Activated CD8-positive, alpha-beta memory T cell treated with anti-CD3 and anti-CD28 coated beads for 24 hours (primary cell): ENCODE results near the gene RPS6KC1.
"Not testable (repeated sequence)": the region's sequence is repeated elsewhere in the genome, so short reads cannot be mapped to it uniquely, and the experiment has no call there.

Experiments
- DNase-seq: peaks from one replicate; pipeline ENCODE4 v3.0.0-alpha.2; 2020

RPS6KC1 gene

GRCh38 chr1:213160442-213160841, 109.4 kb downstream of the RPS6KC1 start:
- DNase-seq = not testable (repeated sequence)

GRCh38 chr1:213162338-213162737, 111.3 kb downstream of the RPS6KC1 start:
- no peak for DNase-seq

GRCh38 chr1:213162862-213163261, 111.8 kb downstream of the RPS6KC1 start:
- no peak for DNase-seq

GRCh38 chr1:213163278-213163711, 112.3 kb downstream of the RPS6KC1 start:
- no peak for DNase-seq

GRCh38 chr1:213164561-213164960, 113.5 kb downstream of the RPS6KC1 start:
- DNase-seq = no peak

GRCh38 chr1:213166852-213167251, 115.8 kb downstream of the RPS6KC1 start:
- DNase-seq = no peak

GRCh38 chr1:213171711-213172110, 120.7 kb downstream of the RPS6KC1 start:
- DNase-seq = no peak

GRCh38 chr1:213176341-213176740, 125.3 kb downstream of the RPS6KC1 start:
- DNase-seq = no peak

- no peak for DNase-seq
Observed at GRCh38 chr1:213179784-213180183, 128.7 kb downstream of the RPS6KC1 start.

- DNase-seq = no peak
Observed at GRCh38 chr1:213180833-213181232, 129.8 kb downstream of the RPS6KC1 start.

- no peak for DNase-seq
Observed at GRCh38 chr1:213183036-213183672, 132.1 kb downstream of the RPS6KC1 start.

GRCh38 chr1:213186168-213186567, 135.1 kb downstream of the RPS6KC1 start:
- DNase-seq = no peak

- DNase-seq = no peak
Observed at GRCh38 chr1:213192026-213192425, 141.0 kb downstream of the RPS6KC1 start.

- DNase-seq = no peak
Observed at GRCh38 chr1:213194383-213194782, 143.3 kb downstream of the RPS6KC1 start.

- DNase-seq = no peak
Observed at GRCh38 chr1:213194855-213195254, 143.8 kb downstream of the RPS6KC1 start.

- DNase-seq = not testable (repeated sequence)
Observed at GRCh38 chr1:213196328-213197054, 145.4 kb downstream of the RPS6KC1 start.

- DNase-seq = no peak
Observed at GRCh38 chr1:213200630-213201029, 149.6 kb downstream of the RPS6KC1 start.

- no peak for DNase-seq
Observed at GRCh38 chr1:213201380-213202155, 150.5 kb downstream of the RPS6KC1 start.

GRCh38 chr1:213211201-213211600, 160.2 kb downstream of the RPS6KC1 start:
- DNase-seq = no peak

GRCh38 chr1:213219076-213219475, 168.0 kb downstream of the RPS6KC1 start:
- DNase-seq = not testable (repeated sequence)

GRCh38 chr1:213221209-213221608, 170.2 kb downstream of the RPS6KC1 start:
- DNase-seq = no peak

GRCh38 chr1:213227458-213227857, 176.4 kb downstream of the RPS6KC1 start:
- no peak for DNase-seq

GRCh38 chr1:213231795-213232231, 180.8 kb downstream of the RPS6KC1 start:
- no peak for DNase-seq

- DNase-seq = no peak
Observed at GRCh38 chr1:213242883-213243282, 191.8 kb downstream of the RPS6KC1 start.
